Activated naive CD8-positive, alpha-beta T cell treated with anti-CD3 and anti-CD28 coated beads, Interleukin-2, amount 10 ng/mL, durations not matched to agents 7 days and 5 days (primary cell): Measurements from ENCODE around the gene F2RL1. TPM values are rescaled to one million over a fixed set of nuclear protein-coding genes. Genes with fewer than 3 reads are reported as not detected.
A peak's percentile ranks its signal among the peaks of the same experiment; 100 is the strongest.
"Not testable (repeated sequence)": the region's sequence is repeated elsewhere in the genome, so short reads cannot be mapped to it uniquely, and the experiment has no call there.

ENCODE experiments used
- ATAC-seq: fragments of 150-1000 bp; cut with Tn5 transposase; one replicate; pipeline ENCODE4 v1.10.0; 2021; ENCODE audit warnings: low read depth, moderate library complexity
- POLR2A ChIA-PET: fragments of 350-600 bp; sonication (Branson Sonifier 250); formaldehyde crosslinking; loops from one replicate; lab custom pipeline; 2021; ENCODE audit warnings: antibody characterized with exemption; lab: Charles Lee
- DNase-seq: peaks from one replicate; pipeline ENCODE4 v3.0.0; 2021
- H3K27ac Mint-ChIP-seq: one replicate; pipeline ENCODE4 v1.8.0; 2022; ENCODE audit warnings: mild to moderate bottlenecking, mixed read lengths
- H3K27me3 Mint-ChIP-seq: one replicate; pipeline ENCODE4 v1.8.0; 2022; ENCODE audit warnings: mild to moderate bottlenecking, moderate library complexity, mixed read lengths
- H3K36me3 Mint-ChIP-seq: one replicate; pipeline ENCODE4 v1.8.0; 2021; ENCODE audit warnings: mild to moderate bottlenecking, mixed read lengths
- H3K4me1 Mint-ChIP-seq: one replicate; pipeline ENCODE4 v1.8.0; 2021; ENCODE audit warnings: mixed read lengths
- H3K4me3 Mint-ChIP-seq: one replicate; pipeline ENCODE4 v1.8.0; 2022; ENCODE audit warnings: mild to moderate bottlenecking, moderate library complexity, mixed read lengths
- H3K9me3 Mint-ChIP-seq: one replicate; pipeline ENCODE4 v1.8.0; 2021; ENCODE audit warnings: mixed read lengths
- total RNA-seq, 2 experiments: library from RNA; stranded (reverse); gene quantifications; one replicate each; pipeline ENCODE4 v1.2.3, GENCODE V29; 2021

Gene F2RL1
- total RNA-seq: 1 to 10 TPM; 2.7 to 3.4 TPM

GRCh38 chr5:76818844-76819831, at the start of gene F2RL1:
TSS of gene F2RL1 (plus strand) at chr5:76819030. CDS start at chr5:76819183, 153 bp downstream.
- Mint-ChIP-seq H3K27ac (no peak within 1 kb of the TSS), H3K4me1 (peaks cover 11% of the 10 kb centered on the region), H3K36me3 (peaks cover 3% of the 10 kb centered on the region), H3K9me3 (no peaks in the 10 kb centered on the region), H3K27me3 (peaks cover 36% of the 10 kb centered on the region), H3K4me3 (peak within 1 kb of the TSS; percentile 83)
- ATAC-seq: peak; percentile 66
- POLR2A ChIA-PET: interaction anchor here (0.5 to 1.6 kb wide), 4 partner anchors 12 to 37 kb away, joined by 3 to 7 read pairs (median 4); partner anchors contain the start of gene S100Z
- DNase-seq: peak; percentile 61

GRCh38 chr5:76771041-76771440, 47.8 kb upstream of the F2RL1 start:
- H3K4me3 Mint-ChIP-seq, DNase-seq, H3K36me3 Mint-ChIP-seq, H3K27ac Mint-ChIP-seq, POLR2A ChIA-PET, H3K4me1 Mint-ChIP-seq, H3K27me3 Mint-ChIP-seq, ATAC-seq, H3K9me3 Mint-ChIP-seq: not testable (repeated sequence)

GRCh38 chr5:76771705-76772405, 47.0 kb upstream of the F2RL1 start:
- ATAC-seq: no peak
- Mint-ChIP-seq H3K4me1 (peaks cover 3% of the 10 kb centered on the region), H3K36me3 (no peaks in the 10 kb centered on the region), H3K27me3 (no peaks in the 10 kb centered on the region), H3K9me3 (no peaks in the 10 kb centered on the region), H3K27ac (no peak overlapping the region), H3K4me3 (no peak overlapping the region)
- POLR2A ChIA-PET: interaction anchor here (0.7 kb wide), 1 partner anchor 53 kb away, joined by 3 read pairs; no protein-coding TSS in a partner anchor
- no peak for DNase-seq

- DNase-seq (no peak), ATAC-seq (no peak)
- peaks cover 5% of the 10 kb centered on the region for H3K4me1 Mint-ChIP-seq
- no peak overlapping the region for H3K4me3 Mint-ChIP-seq
- POLR2A ChIA-PET: no interaction called here
- H3K9me3 Mint-ChIP-seq: no peaks in the 10 kb centered on the region
- H3K27ac Mint-ChIP-seq: no peak overlapping the region
- H3K36me3 Mint-ChIP-seq: no peaks in the 10 kb centered on the region
- H3K27me3 Mint-ChIP-seq: no peaks in the 10 kb centered on the region
Observed at GRCh38 chr5:76775921-76776320, 42.9 kb upstream of the F2RL1 start.

- Mint-ChIP-seq H3K4me1 (peaks cover 5% of the 10 kb centered on the region), H3K4me3 (no peak overlapping the region), H3K27me3 (no peaks in the 10 kb centered on the region), H3K36me3 (no peaks in the 10 kb centered on the region), H3K9me3 (no peaks in the 10 kb centered on the region), H3K27ac (no peak overlapping the region)
- no peak for ATAC-seq
- DNase-seq: no peak
- POLR2A ChIA-PET: no interaction called here
Observed at GRCh38 chr5:76776391-76776790, 42.4 kb upstream of the F2RL1 start.

GRCh38 chr5:76780616-76781015, 38.2 kb upstream of the F2RL1 start:
- POLR2A ChIA-PET: not testable (repeated sequence)

GRCh38 chr5:76781775-76782174, 37.1 kb upstream of the F2RL1 start:
- Mint-ChIP-seq H3K36me3 (no peaks in the 10 kb centered on the region), H3K27me3 (peaks cover 7% of the 10 kb centered on the region), H3K4me1 (peaks cover 2% of the 10 kb centered on the region), H3K9me3 (no peaks in the 10 kb centered on the region), H3K4me3 (no peak overlapping the region), H3K27ac (no peak overlapping the region)
- ATAC-seq (no peak), DNase-seq (no peak)
- POLR2A ChIA-PET: no interaction called here

More at GRCh38 chr5:76780616-76781015, 38.2 kb upstream of the F2RL1 start:
- not testable (repeated sequence) for DNase-seq, H3K4me3 Mint-ChIP-seq, H3K27ac Mint-ChIP-seq, H3K4me1 Mint-ChIP-seq, H3K36me3 Mint-ChIP-seq, H3K9me3 Mint-ChIP-seq, H3K27me3 Mint-ChIP-seq, ATAC-seq

- H3K27me3 Mint-ChIP-seq: peaks cover 9% of the 10 kb centered on the region
- H3K9me3 Mint-ChIP-seq: no peaks in the 10 kb centered on the region
- peaks cover 2% of the 10 kb centered on the region for H3K4me1 Mint-ChIP-seq
- no peak for DNase-seq
- POLR2A ChIA-PET: no interaction called here
- H3K4me3 Mint-ChIP-seq: no peak overlapping the region
- H3K36me3 Mint-ChIP-seq: no peaks in the 10 kb centered on the region
- no peak overlapping the region for H3K27ac Mint-ChIP-seq
- no peak for ATAC-seq
Observed at GRCh38 chr5:76782444-76782843, 36.4 kb upstream of the F2RL1 start.

- H3K27me3 Mint-ChIP-seq: peaks cover 7% of the 10 kb centered on the region
- H3K4me3 Mint-ChIP-seq: no peak overlapping the region
- no peaks in the 10 kb centered on the region for H3K4me1 Mint-ChIP-seq
- ATAC-seq (no peak), DNase-seq (no peak)
- no peaks in the 10 kb centered on the region for H3K36me3 Mint-ChIP-seq
- no peaks in the 10 kb centered on the region for H3K9me3 Mint-ChIP-seq
- H3K27ac Mint-ChIP-seq: no peak overlapping the region
- POLR2A ChIA-PET: no interaction called here
Observed at GRCh38 chr5:76787237-76787636, 31.6 kb upstream of the F2RL1 start.

- no peak for ATAC-seq
- POLR2A ChIA-PET: no interaction called here
- peaks cover 2% of the 10 kb centered on the region for H3K27me3 Mint-ChIP-seq
- H3K4me3 Mint-ChIP-seq: no peak overlapping the region
- H3K4me1 Mint-ChIP-seq: no peaks in the 10 kb centered on the region
- no peak for DNase-seq
- H3K36me3 Mint-ChIP-seq: no peaks in the 10 kb centered on the region
- no peak overlapping the region for H3K27ac Mint-ChIP-seq
- no peaks in the 10 kb centered on the region for H3K9me3 Mint-ChIP-seq
Observed at GRCh38 chr5:76788362-76788761, 30.5 kb upstream of the F2RL1 start.

- H3K4me1 Mint-ChIP-seq, POLR2A ChIA-PET: not testable (repeated sequence)
Observed at GRCh38 chr5:76789275-76789674, 29.6 kb upstream of the F2RL1 start.

GRCh38 chr5:76789991-76790581, 28.7 kb upstream of the F2RL1 start:
- Mint-ChIP-seq H3K4me3 (no peak overlapping the region), H3K36me3 (no peaks in the 10 kb centered on the region), H3K9me3 (no peaks in the 10 kb centered on the region), H3K27ac (no peak overlapping the region), H3K27me3 (peaks cover 2% of the 10 kb centered on the region), H3K4me1 (no peaks in the 10 kb centered on the region)
- ATAC-seq: no peak
- no peak for DNase-seq
- POLR2A ChIA-PET: no interaction called here

More at GRCh38 chr5:76789275-76789674, 29.6 kb upstream of the F2RL1 start:
- H3K27ac Mint-ChIP-seq, H3K4me3 Mint-ChIP-seq, H3K9me3 Mint-ChIP-seq, H3K36me3 Mint-ChIP-seq, DNase-seq, H3K27me3 Mint-ChIP-seq, ATAC-seq: not testable (repeated sequence)

GRCh38 chr5:76790632-76791290, 28.1 kb upstream of the F2RL1 start:
- no peaks in the 10 kb centered on the region for H3K4me1 Mint-ChIP-seq
- H3K27me3 Mint-ChIP-seq: peaks cover 2% of the 10 kb centered on the region
- no peak overlapping the region for H3K4me3 Mint-ChIP-seq
- H3K36me3 Mint-ChIP-seq: no peaks in the 10 kb centered on the region
- POLR2A ChIA-PET: no interaction called here
- ATAC-seq (no peak), DNase-seq (no peak)
- no peaks in the 10 kb centered on the region for H3K9me3 Mint-ChIP-seq
- H3K27ac Mint-ChIP-seq: no peak overlapping the region
